ENCODE results near the gene CPXM1.

DNA sequence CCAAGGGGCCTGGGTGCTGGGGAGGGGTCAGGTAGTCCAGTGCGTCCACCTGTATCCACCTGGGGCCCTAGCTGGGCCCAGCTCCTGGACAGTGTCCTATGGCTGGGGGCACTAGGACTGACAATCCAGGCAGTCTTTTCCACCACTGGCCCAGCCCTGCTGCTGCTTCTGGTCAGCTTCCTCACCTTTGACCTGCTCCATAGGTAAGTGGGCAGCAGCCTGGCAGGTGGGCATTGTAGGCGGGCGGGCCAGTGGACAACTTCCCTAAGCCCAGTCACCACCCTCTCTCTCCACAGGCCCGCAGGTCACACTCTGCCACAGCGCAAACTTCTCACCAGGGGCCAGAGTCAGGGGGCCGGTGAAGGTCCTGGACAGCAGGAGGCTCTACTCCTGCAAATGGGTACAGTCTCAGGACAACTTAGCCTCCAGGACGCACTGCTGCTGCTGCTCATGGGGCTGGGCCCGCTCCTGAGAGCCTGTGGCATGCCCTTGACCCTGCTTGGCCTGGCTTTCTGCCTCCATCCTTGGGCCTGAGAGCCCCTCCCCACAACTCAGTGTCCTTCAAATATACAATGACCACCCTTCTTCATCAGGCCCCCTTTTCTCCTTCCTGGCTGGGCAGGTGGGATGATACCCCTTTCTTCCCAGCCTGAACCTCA lies 14.9 kb upstream of the CPXM1 start:
- TF ChIP-seq YY1 (IDR thresholded peaks at IDR 0.05; ENCODE audit: insufficient read depth, insufficient read length) (no peak), SUZ12 (IDR thresholded peaks at IDR 0.05; ENCODE audit: extremely low read depth, insufficient read depth, insufficient read length) (no peak)
